Cardiac fibroblast (primary cell): Measurements from ENCODE around the gene KYAT1.
"Not testable (repeated sequence)": the region's sequence is repeated elsewhere in the genome, so short reads cannot be mapped to it uniquely, and the experiment has no call there.

ENCODE experiments used
- DNase-seq, 2 donors: peaks; one replicate each; pipeline versions ENCODE4 v3.0.0 to v3.0.0-alpha.2; 2010; ENCODE audit warnings: low read depth in 2 of 2
- H3K4me3 ChIP-seq, 2 donors: replicated peaks in 1 of 2; 1 replicate in 1 of 2; 2 replicates in 1 of 2; pipeline ENCODE4 v1.5.1; 2011; ENCODE audit warnings: low read depth in 2 of 2, low read length in 2 of 2, mild to moderate bottlenecking in 2 of 2, moderate library complexity in 1 of 2
- TF ChIP-seq, protein P1 (sequence below): IDR thresholded peaks from one replicate; pipeline ENCODE4 v1.5.1; 2011; ENCODE audit warnings: low read depth, mild to moderate bottlenecking, low read length, inconsistent platforms

KYAT1 gene

DNA sequence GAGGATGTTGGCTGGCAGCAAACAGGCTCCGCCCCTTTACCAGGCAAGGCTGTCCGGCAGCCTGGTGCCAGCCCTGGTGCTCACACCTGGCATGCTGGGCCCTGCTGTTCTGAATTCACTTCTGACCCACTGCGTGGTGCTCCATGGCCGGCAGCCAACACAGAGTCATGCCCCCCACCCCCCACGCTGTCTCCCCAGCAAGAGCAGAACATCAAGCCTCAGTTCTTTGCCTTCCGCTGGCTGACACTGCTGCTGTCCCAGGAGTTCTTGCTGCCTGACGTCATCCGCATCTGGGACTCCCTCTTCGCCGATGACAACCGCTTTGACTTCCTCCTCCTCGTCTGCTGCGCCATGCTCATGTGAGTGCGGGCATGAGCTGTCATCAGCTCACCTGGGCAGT lies 76.1 kb downstream of the KYAT1 start:
- TF ChIP-seq, protein P1, sequence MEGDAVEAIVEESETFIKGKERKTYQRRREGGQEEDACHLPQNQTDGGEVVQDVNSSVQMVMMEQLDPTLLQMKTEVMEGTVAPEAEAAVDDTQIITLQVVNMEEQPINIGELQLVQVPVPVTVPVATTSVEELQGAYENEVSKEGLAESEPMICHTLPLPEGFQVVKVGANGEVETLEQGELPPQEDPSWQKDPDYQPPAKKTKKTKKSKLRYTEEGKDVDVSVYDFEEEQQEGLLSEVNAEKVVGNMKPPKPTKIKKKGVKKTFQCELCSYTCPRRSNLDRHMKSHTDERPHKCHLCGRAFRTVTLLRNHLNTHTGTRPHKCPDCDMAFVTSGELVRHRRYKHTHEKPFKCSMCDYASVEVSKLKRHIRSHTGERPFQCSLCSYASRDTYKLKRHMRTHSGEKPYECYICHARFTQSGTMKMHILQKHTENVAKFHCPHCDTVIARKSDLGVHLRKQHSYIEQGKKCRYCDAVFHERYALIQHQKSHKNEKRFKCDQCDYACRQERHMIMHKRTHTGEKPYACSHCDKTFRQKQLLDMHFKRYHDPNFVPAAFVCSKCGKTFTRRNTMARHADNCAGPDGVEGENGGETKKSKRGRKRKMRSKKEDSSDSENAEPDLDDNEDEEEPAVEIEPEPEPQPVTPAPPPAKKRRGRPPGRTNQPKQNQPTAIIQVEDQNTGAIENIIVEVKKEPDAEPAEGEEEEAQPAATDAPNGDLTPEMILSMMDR: no peak
- no peak for DNase-seq
- H3K4me3 ChIP-seq: no peak overlapping the region

DNA sequence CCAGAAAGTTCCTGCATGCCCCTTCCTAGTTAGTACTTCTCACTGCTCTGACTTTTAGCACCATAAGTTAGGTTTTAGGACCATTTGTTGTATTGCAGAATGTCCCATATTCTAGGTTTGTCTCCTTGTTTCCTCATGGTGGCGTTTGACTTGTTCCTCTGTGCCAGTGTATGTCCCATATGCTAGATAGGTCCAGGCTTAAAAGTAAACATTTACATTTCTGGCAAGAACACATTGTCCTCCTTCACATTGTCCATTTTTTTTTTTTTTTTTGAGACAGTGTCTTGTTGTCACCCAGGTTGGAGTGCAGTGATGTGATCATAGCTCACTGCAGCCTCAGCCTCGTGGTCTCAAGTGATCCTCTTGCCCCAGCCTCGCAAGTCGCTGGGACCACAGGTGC lies 79.3 kb downstream of the KYAT1 start:
- no peak for DNase-seq
- TF ChIP-seq, protein P1: no peak
- no peak overlapping the region for H3K4me3 ChIP-seq

DNA sequence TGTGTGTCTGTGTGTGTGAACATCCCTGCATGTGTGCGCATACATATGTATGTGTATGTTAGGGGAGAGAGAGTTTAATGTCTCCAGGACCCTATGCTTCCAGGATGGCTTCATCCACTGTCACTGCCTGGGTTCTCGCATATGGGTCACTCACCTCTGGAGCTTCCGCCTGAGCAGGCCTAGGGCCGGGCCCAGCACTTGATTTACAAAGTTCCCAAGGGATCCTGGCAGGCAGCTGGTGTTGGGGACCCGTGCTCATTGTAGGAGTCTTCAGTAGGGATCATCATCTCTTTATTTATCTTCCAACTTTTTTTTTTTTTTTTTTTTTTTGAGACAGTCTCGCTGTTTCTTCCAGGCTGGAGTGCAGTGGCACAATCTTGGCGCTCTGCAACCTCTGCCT lies 81.7 kb downstream of the KYAT1 start:
- no peak overlapping the region for H3K4me3 ChIP-seq
- TF ChIP-seq, protein P1: no peak
- no peak for DNase-seq

DNA sequence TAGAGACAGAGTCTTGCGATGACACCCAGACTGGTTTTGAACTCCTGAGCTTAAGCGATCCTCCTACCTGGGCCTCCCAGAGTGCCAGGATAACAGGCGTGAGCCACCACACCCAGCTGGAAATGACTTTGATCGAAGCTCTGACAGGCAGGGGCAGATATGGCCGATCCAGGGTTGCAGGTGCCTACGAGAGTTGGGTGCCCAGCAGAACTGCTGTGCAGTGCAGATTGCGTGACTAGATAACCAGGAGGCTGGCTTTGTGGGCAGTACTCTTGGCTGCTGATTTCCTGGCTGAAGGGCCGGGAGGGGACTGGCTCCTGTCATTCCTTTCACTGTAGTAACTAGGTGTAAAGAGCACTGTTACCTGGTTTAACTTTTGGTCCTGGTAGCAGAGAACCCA lies 82.9 kb downstream of the KYAT1 start:
- TF ChIP-seq, protein P1: no peak
- no peak for DNase-seq

DNA sequence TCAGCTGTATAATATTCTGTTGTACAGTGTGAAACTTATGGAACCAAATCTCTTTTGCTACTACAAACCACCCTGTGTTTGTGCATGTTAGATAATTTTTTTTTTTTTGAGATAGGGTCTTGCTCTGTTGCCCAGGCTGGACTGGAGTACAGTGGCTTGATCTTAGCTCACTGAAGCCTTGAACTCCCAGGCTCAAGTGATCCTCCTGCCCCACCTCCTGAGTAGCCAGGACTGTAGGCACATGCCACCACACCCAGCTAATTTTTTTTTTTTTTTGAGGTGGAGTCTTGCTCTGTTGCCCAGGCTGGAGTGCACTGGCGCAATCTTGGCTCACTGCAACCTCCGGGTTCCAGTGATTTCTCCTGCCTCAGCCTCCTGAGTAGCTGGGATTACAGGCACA lies 86.8 kb downstream of the KYAT1 start:
- H3K4me3 ChIP-seq, DNase-seq: not testable (repeated sequence)

More for the DNA sequence above, 82.9 kb downstream of the KYAT1 start:
- H3K4me3 ChIP-seq: no peak overlapping the region

DNA sequence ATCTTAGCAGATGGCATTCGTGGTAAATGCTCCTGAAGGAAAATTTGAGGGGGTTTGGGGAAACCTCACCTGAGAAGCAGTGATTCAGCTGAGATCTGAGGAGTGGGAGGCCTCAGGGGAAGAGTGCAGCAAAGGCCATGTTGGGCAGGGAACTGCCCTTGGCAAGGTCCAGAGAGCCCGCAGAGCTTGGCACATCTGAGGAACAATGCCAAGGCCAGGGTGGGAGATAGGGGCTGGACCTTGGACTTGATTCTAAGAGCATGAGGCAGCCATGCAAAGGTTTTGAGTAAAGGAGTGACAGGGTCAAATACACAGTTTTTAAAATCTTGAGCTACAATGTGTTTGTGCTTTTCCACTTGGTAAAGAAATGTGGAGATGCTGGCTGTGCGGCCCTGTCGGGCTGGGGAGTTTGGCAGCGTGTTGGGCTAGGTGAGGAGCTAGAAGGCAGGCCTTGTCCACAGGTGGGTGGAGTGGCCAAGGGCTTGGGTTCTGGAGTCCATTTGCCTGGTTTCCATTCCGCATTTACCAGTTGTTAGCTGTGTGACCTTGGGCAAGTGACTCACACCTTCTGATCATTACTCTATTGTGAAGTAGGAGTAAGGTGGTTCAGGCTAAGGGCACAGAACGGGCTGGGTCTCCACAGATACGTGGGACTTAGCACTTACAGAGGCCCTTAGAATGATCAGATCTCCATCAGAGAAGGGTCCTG lies 88.6 kb downstream of the KYAT1 start:
- no peak overlapping the region for H3K4me3 ChIP-seq
- TF ChIP-seq, protein P1: no peak
- DNase-seq: no peak

DNA sequence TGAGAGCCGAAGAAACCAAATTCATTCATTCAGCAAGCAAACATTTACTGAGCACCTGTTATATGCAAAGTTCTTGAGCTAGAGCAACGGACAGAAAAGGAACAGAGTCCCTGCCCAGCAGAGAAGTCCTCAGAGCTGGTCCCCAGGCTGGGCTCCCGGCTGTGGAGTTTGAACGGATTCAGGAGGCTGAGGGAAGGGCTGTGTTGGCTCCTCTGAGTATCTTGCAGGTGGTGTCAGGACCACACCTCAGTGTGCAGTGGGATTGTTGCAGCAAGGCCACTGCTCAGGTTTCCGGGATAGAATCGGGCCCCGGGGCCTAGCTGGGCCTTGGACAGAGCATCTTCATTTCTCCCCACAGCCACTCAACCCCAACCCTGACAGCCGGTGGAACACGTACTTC lies 89.6 kb downstream of the KYAT1 start:
- no peak for DNase-seq
- H3K4me3 ChIP-seq: no peak overlapping the region
- TF ChIP-seq, protein P1: no peak
